Measurements from ENCODE around the gene MPND. TPM values are rescaled to one million over a fixed set of nuclear protein-coding genes. Genes with fewer than 3 reads are reported as not detected.
A peak's percentile ranks its signal among the peaks of the same experiment; 100 is the strongest.

Gene MPND
- total RNA-seq, 1 donor from 2014 or later = 19.3 TPM

DNA sequence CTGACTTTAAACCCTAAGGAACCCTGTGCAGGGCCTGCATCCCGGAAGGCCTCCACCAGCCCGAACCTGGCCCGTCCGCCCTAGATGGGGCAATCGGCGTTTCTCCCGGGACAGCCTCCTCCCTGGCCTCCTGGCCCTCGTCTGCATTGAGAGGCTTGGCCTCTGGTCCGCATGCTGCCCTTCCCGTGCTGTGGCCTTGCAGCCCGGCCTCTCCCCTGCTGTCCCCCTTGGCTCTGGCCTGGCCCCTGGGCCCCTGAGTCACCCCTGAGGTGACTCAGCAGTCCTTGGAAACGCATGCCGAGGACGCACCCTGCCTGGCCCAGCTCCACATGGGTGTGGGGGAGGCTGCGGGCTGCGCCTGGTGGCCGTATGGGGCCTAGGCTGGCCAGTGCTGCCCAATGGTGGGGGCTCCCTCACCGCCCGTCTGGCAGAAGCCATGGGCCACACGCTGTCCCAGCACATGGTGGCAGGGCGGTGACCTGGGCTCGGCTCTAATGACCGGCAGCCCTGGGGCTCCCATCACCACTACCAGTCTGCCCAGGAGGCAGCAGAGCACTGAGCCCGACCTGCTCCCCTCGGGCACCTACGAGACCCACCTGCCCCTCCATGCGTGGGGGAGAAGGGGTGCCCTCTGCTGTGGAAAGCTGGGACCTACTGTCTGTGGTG is 31.3 kb downstream of the MPND start:
- Mint-ChIP-seq H3K36me3 (ENCODE audit: low read depth) (no peaks in the 10 kb centered on the region), H3K4me1 (ENCODE audit: low read depth) (peaks cover 58% of the 10 kb centered on the region), H3K27me3 (ENCODE audit: insufficient read depth) (no peaks in the 10 kb centered on the region), H3K9me3 (no peaks in the 10 kb centered on the region), H3K4me3 (no peak overlapping the region), H3K27ac (no peak overlapping the region)
- no peak for DNase-seq (ENCODE audit: low spot score)
- intact Hi-C loops (cut with micrococcal nuclease) = no loop called here

DNA sequence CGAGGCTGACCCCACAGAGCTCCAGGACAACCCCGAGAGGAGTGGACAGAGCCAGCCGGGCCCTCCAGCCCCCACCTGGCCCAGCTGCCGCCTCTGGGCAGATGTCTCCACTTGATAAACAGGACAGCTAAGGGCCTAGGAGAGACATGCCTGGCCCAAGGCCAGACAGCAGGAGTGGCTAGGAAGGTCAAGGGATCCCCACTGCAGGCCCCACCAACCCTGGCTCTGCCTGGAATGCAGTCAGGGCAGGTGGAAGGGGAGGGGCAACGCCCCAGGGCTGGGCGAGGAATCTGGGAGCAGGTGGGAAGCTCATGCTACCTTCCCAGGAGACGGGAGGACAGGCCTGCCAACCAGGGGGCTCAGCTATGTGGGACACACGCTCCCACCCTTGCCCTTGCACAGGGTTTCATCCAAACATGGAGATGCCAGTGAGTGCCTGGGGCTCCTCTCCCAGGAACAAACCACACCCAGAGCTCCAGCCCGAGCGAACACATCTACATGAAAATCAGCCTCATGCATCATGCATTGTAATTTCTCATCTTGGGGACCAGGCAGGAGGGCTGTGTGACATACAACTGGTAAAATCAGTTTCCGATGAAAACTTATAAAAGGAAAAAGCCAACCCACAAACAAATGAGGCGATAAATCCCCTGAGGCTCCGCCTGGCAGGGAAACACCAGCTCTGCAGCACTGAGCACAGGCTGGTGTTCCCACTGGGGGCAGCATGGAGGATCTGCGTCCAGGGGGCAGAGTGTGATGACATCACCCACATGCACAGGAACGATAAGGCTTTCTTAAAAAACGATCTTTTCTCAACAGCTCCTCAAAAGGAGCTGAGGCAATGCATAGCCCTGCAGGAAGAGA is 32.0 kb downstream of the MPND start:
- intact Hi-C loops (cut with micrococcal nuclease) = no loop called here
- Mint-ChIP-seq H3K9me3 (no peaks in the 10 kb centered on the region), H3K27me3 (ENCODE audit: insufficient read depth) (no peaks in the 10 kb centered on the region), H3K4me3 (no peak overlapping the region), H3K27ac (no peak overlapping the region), H3K4me1 (ENCODE audit: low read depth) (peaks cover 65% of the 10 kb centered on the region), H3K36me3 (ENCODE audit: low read depth) (no peaks in the 10 kb centered on the region)
- DNase-seq (ENCODE audit: low spot score) = no peak

- Mint-ChIP-seq H3K36me3 (ENCODE audit: low read depth) (no peaks in the 10 kb centered on the region), H3K27ac (peak overlapping the region; percentile 75), H3K4me1 (ENCODE audit: low read depth) (peaks cover 65% of the 10 kb centered on the region), H3K27me3 (ENCODE audit: insufficient read depth) (no peaks in the 10 kb centered on the region), H3K9me3 (no peaks in the 10 kb centered on the region), H3K4me3 (no peak overlapping the region)
- no peak for DNase-seq (ENCODE audit: low spot score)
- intact Hi-C loops (cut with micrococcal nuclease) = no loop called here
Observed at GRCh38 chr19:4376028-4376670, 32.8 kb downstream of the MPND start.

GRCh38 chr19:4376671-4376990 is 33.3 kb downstream of the MPND start:
- peak overlapping the region; percentile 75 for H3K27ac Mint-ChIP-seq
- H3K4me3 Mint-ChIP-seq = no peak overlapping the region
- no peak for DNase-seq (ENCODE audit: low spot score)
- no peaks in the 10 kb centered on the region for H3K27me3 Mint-ChIP-seq (ENCODE audit: insufficient read depth)
- peaks cover 62% of the 10 kb centered on the region for H3K4me1 Mint-ChIP-seq (ENCODE audit: low read depth)
- intact Hi-C loops (cut with micrococcal nuclease) = no loop called here
- no peaks in the 10 kb centered on the region for H3K9me3 Mint-ChIP-seq
- H3K36me3 Mint-ChIP-seq (ENCODE audit: low read depth) = no peaks in the 10 kb centered on the region

DNA sequence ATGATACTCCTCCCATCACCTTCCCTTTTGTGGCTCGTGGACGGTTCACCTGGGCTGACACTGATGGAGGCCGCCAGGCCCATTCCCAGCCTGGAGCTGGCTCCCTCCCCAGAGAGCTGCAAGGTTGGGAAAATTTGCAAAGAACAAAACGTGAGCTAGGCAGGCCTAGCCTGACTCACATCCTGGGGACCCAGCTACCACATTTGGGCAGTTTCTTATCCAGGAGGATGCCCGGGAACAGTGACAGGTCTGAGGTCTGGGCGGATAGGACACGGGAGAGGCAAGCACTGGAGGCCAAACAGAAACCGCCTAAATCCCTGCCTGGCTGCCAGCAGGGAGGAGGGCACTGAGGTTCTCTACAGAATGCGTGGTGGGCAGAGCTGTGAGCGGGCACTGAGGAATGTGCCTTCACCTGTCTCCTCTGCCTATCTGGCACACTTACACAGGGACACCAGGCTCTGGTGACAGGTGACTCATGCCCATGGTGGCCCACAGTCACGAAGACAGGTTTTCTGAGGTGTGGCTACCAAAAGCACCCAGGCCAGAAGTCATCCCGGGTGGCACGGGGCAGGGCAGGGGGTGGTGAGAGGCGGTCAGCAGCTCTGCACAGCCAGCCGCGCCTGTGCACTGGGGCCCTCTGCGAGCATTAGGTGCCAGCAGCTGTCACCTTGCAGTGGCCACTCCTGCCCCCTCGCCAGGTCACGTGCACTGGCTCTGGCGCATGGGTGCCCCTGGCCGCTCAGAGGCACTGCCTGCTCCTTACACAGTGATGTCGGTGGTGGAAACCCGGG is 33.8 kb downstream of the MPND start:
- DNase-seq (ENCODE audit: low spot score) = no peak
- Mint-ChIP-seq H3K9me3 (no peaks in the 10 kb centered on the region), H3K4me3 (no peak overlapping the region), H3K27me3 (ENCODE audit: insufficient read depth) (no peaks in the 10 kb centered on the region), H3K36me3 (ENCODE audit: low read depth) (no peaks in the 10 kb centered on the region), H3K27ac (no peak overlapping the region), H3K4me1 (ENCODE audit: low read depth) (peaks cover 56% of the 10 kb centered on the region)
- intact Hi-C loops (cut with micrococcal nuclease) = no loop called here

- Mint-ChIP-seq H3K9me3 (no peaks in the 10 kb centered on the region), H3K27me3 (ENCODE audit: insufficient read depth) (no peaks in the 10 kb centered on the region), H3K27ac (peak overlapping the region; percentile 83), H3K4me3 (peak overlapping the region; percentile 26), H3K36me3 (ENCODE audit: low read depth) (peaks cover 3% of the 10 kb centered on the region), H3K4me1 (ENCODE audit: low read depth) (peaks cover 52% of the 10 kb centered on the region)
- intact Hi-C loops (cut with micrococcal nuclease) = loop anchor here (1.0 kb wide), 2 partner anchors 10 to 21 kb away; partner anchors contain the start of gene SH3GL1
- DNase-seq (ENCODE audit: low spot score) = no peak
Observed at GRCh38 chr19:4378886-4379285, 35.5 kb downstream of the MPND start.

- peaks cover 3% of the 10 kb centered on the region for H3K36me3 Mint-ChIP-seq (ENCODE audit: low read depth)
- intact Hi-C loops (cut with micrococcal nuclease) = loop anchor here (1.0 kb wide), 2 partner anchors 10 to 21 kb away; partner anchors contain the start of gene SH3GL1
- H3K4me1 Mint-ChIP-seq (ENCODE audit: low read depth) = peaks cover 49% of the 10 kb centered on the region
- H3K27me3 Mint-ChIP-seq (ENCODE audit: insufficient read depth) = no peaks in the 10 kb centered on the region
- peak overlapping the region; percentile 78 for H3K4me3 Mint-ChIP-seq
- no peaks in the 10 kb centered on the region for H3K9me3 Mint-ChIP-seq
- DNase-seq (ENCODE audit: low spot score) = no peak
- H3K27ac Mint-ChIP-seq = peak overlapping the region; percentile 83
Observed at GRCh38 chr19:4379383-4380253, 36.3 kb downstream of the MPND start.

DNA sequence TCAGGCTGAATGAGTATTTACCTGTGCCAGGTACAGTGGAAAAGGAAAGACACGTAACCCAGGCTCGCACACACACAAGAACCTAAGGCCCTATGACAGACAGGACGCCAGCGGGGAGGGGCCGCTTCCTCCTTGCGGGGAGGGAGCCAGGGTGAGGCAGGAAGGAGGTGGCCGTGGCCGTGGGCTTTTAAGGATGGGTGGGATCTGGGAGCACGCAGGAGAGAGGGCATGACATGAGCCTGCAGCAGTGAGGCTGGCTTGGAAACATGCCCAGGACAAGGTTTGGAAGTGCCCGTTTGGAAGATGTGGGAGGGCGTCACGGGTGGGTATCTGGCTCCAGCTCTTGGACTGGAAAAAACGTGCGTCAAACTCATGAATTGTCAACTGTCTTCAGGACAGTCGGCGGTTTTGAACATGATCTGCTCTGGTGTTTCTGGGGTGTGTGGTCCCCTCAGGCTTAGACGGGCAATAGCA is 36.9 kb downstream of the MPND start:
- Mint-ChIP-seq H3K36me3 (ENCODE audit: low read depth) (peaks cover 3% of the 10 kb centered on the region), H3K9me3 (no peaks in the 10 kb centered on the region), H3K27ac (peak overlapping the region; percentile 83), H3K4me1 (ENCODE audit: low read depth) (peaks cover 48% of the 10 kb centered on the region), H3K4me3 (peak overlapping the region; percentile 78), H3K27me3 (ENCODE audit: insufficient read depth) (no peaks in the 10 kb centered on the region)
- DNase-seq (ENCODE audit: low spot score) = peak; percentile 35
- intact Hi-C loops (cut with micrococcal nuclease) = no loop called here

- Mint-ChIP-seq H3K4me1 (ENCODE audit: low read depth) (peaks cover 15% of the 10 kb centered on the region), H3K27ac (no peak overlapping the region), H3K4me3 (no peak overlapping the region), H3K27me3 (ENCODE audit: insufficient read depth) (no peaks in the 10 kb centered on the region), H3K36me3 (ENCODE audit: low read depth) (peaks cover 12% of the 10 kb centered on the region), H3K9me3 (no peaks in the 10 kb centered on the region)
- intact Hi-C loops (cut with micrococcal nuclease) = no loop called here
- no peak for DNase-seq (ENCODE audit: low spot score)
Observed at GRCh38 chr19:4385291-4386040, 42.1 kb downstream of the MPND start.

DNA sequence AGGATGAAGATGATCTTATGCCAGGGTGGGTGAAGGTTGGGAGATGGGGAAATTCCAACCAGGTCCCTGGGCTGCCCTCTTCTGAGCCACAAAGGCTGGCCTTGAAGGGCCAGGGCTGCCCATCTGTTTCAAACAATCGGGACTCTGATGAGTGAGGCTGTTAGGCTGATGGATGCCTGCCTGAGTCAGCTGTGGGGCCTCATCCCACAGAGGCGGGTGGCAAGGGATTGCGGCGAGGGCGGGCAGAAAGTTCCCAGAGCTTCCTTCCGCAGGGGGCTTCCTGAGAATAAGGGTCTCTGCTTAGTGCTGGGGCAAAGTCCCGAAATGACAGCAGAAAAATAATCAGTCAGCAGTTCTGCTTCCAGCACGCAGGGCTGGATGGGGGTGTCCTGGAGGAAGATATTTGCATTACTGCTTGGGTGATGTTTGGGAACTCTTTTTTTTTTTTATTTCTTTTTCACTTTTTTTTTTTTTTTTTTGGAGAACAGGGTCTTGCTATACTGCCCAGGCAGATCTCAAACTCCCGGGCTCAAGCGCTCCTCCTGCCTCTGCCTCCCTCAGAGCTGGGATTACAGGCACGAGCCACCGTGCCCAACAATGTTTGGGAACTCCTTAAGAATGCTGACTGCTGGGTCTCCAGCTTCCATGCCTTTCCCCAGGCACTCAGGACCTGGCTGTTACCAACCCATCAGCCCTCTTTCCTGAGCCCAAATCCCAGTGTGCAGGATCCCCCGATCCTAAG is 42.9 kb downstream of the MPND start:
- Mint-ChIP-seq H3K4me3 (no peak overlapping the region), H3K27ac (no peak overlapping the region)
- intact Hi-C loops (cut with micrococcal nuclease) = no loop called here

More for the DNA sequence above, 42.9 kb downstream of the MPND start:
- H3K4me1 Mint-ChIP-seq (ENCODE audit: low read depth) = peaks cover 13% of the 10 kb centered on the region
- H3K36me3 Mint-ChIP-seq (ENCODE audit: low read depth) = peaks cover 12% of the 10 kb centered on the region
- no peaks in the 10 kb centered on the region for H3K9me3 Mint-ChIP-seq
- no peaks in the 10 kb centered on the region for H3K27me3 Mint-ChIP-seq (ENCODE audit: insufficient read depth)
- DNase-seq (ENCODE audit: low spot score) = no peak

All from activated T-helper 1 cell treated with anti-CD3 and anti-CD28 coated beads, Interleukin-12 subunit alpha, Interleukin-12 subunit beta, Interleukin-2, Interleukin-4 antibody, amounts not matched to agents 30 ng/mL and 10 ng/mL and 1 ng/mL, durations not matched to agents 14 hours and 24 hours and 36 hours (primary cell).